Measurements from ENCODE around the gene TMEM52. TPM values are rescaled to one million over a fixed set of nuclear protein-coding genes. Genes with fewer than 3 reads are reported as not detected.

Gene TMEM52
- total RNA-seq, 1 experiment from 2014 or later = 9.6 TPM

DNA sequence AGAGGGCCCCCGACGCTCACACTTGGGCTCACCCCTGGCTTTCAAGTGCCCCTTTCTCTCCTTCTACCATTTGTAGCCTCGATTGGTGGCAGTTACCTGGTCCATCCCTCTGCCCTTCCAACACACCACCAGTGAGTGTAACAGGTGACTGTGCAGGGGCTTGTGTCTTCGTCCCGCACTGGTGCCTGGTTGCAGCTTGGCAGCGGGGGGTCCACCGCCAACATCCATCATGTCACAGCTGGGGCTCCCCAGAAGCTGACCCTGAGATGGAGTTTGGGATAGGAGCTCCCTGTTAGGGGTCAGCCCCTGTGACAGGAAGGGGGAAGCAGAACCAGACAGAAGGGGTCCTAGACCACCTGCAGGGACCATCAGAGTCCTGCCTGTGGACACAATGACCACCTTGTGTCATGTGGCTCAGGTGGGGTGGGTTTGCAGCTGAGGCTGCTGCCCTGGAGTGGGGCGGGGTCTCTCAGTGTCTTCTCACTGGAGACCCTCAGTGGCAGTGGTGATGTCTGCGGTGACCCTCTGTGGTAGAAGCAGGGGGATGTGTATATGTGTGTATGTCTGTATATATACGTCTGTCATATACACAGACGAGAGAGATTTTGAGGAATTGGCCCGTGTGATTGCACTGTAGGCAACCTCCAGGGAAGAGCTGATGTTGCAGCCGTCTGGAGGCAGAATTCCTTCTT, 7.6 kb downstream of the TMEM52 start:
- H3K9me3 Mint-ChIP-seq = no peaks in the 10 kb centered on the region
- peaks cover 6% of the 10 kb centered on the region for H3K23me2 ChIP-seq (ENCODE audit: insufficient read length, low read depth, low read length, poor library complexity, severe bottlenecking)
- H4K8ac ChIP-seq (replicated peaks; ENCODE audit: insufficient read length, low read depth, low read length) = no peak overlapping the region
- H3K4me2 ChIP-seq (ENCODE audit: insufficient read depth, insufficient read length, low read length) = no peak overlapping the region
- no peaks in the 10 kb centered on the region for H3K79me2 ChIP-seq (ENCODE audit: insufficient read depth, low read length)
- no peak overlapping the region for H2BK120ac ChIP-seq (ENCODE audit: low read depth, low read length, poor library complexity, severe bottlenecking)
- H3K27me3 ChIP-seq (ENCODE audit: insufficient read depth, low read length) = no peaks in the 10 kb centered on the region
- TF ChIP-seq, protein P1, sequence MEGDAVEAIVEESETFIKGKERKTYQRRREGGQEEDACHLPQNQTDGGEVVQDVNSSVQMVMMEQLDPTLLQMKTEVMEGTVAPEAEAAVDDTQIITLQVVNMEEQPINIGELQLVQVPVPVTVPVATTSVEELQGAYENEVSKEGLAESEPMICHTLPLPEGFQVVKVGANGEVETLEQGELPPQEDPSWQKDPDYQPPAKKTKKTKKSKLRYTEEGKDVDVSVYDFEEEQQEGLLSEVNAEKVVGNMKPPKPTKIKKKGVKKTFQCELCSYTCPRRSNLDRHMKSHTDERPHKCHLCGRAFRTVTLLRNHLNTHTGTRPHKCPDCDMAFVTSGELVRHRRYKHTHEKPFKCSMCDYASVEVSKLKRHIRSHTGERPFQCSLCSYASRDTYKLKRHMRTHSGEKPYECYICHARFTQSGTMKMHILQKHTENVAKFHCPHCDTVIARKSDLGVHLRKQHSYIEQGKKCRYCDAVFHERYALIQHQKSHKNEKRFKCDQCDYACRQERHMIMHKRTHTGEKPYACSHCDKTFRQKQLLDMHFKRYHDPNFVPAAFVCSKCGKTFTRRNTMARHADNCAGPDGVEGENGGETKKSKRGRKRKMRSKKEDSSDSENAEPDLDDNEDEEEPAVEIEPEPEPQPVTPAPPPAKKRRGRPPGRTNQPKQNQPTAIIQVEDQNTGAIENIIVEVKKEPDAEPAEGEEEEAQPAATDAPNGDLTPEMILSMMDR (conservative IDR thresholded peaks at IDR 0.05) = no peak
- no peak overlapping the region for H3K4ac ChIP-seq (ENCODE audit: low read depth, low read length)
- DNase-seq = peak; percentile 27
- no peak overlapping the region for H2BK12ac ChIP-seq (ENCODE audit: insufficient read length, low read depth, low read length)
- no peak overlapping the region for H3K27ac ChIP-seq (ENCODE audit: insufficient read length, low read depth, low read length)
- H3K9me3 ChIP-seq (ENCODE audit: control insufficient read depth, low read depth, low read length) = no peaks in the 10 kb centered on the region
- no CpG with 5 or more reads among the region's 13 CpGs for whole genome bisulfite sequencing (ENCODE audit: extremely low coverage, insufficient read length, low lambda C conversion rate)
- no peak overlapping the region for H2BK20ac ChIP-seq (ENCODE audit: low read depth, low read length, poor library complexity, severe bottlenecking)
- peaks cover 2% of the 10 kb centered on the region; the same call in 1 of the 2 replicates for H3K27me3 Mint-ChIP-seq (ENCODE audit: low read depth)
- H3K4me1 ChIP-seq (ENCODE audit: insufficient read depth, low read length) = no peaks in the 10 kb centered on the region
- no peak overlapping the region for H3T11ph ChIP-seq (ENCODE audit: low read length)
- H2BK5ac ChIP-seq (ENCODE audit: insufficient read length, low read length) = no peak overlapping the region
- H3K4me1 Mint-ChIP-seq = peaks cover 13 to 28% of the 10 kb centered on the region in 2 experiments
- H4K20me1 ChIP-seq (ENCODE audit: control insufficient read depth, insufficient read depth, insufficient read length) = no peaks in the 10 kb centered on the region
- no peak overlapping the region for H3K56ac ChIP-seq (ENCODE audit: insufficient read length, low read depth, low read length)
- no peak overlapping the region for H4K91ac ChIP-seq (ENCODE audit: insufficient read length, low read depth, low read length)
- H4K5ac ChIP-seq (ENCODE audit: insufficient read length, low read depth, low read length) = no peak overlapping the region
- H3K14ac ChIP-seq (ENCODE audit: insufficient read depth, low read length) = no peak overlapping the region
- peak overlapping the region in 1 of 2 experiments; percentile 56; a peak in 2 of 5 replicates for H3K4me3 Mint-ChIP-seq
- no peak overlapping the region for H3K9ac ChIP-seq (ENCODE audit: extremely low read depth, insufficient read length, low read length)
- H3K79me1 ChIP-seq (ENCODE audit: insufficient read depth, low read depth, low read length, poor library complexity, severe bottlenecking) = no peaks in the 10 kb centered on the region
- no peak overlapping the region for H2BK15ac ChIP-seq (ENCODE audit: low read depth, low read length)
- H3K23ac ChIP-seq (ENCODE audit: insufficient read length, low read depth, low read length) = no peak overlapping the region
- no peak overlapping the region for H3K18ac ChIP-seq (ENCODE audit: insufficient read length, low read depth, low read length)
- H3K27ac Mint-ChIP-seq = peak overlapping the region in 1 of 3 experiments; percentile 82; a peak in 1 of 7 replicates
- H2AK5ac ChIP-seq (ENCODE audit: insufficient read length, low read length) = no peak overlapping the region
- H3K36me3 Mint-ChIP-seq (ENCODE audit: insufficient read depth in 1 of 3, low read depth in 3 of 3) = no peaks in the 10 kb centered on the region
- H2AFZ ChIP-seq (ENCODE audit: low read length) = no peak overlapping the region

Measured in H9 (cell line).